Cardiac muscle cell (in vitro differentiated cells and primary cell): ENCODE data around the gene TMBIM6. TPM values are rescaled to one million over a fixed set of nuclear protein-coding genes. Genes with fewer than 3 reads are reported as not detected.

Source experiments
- DNase-seq, 2 donors: peaks; one replicate each; pipeline versions ENCODE4 v3.0.0 to v3.0.0-alpha.2; 2010 to 2017; ENCODE audit warnings: low read depth in 1 of 2, low spot score in 1 of 2
- H3K27ac ChIP-seq: fragments of 200-600 bp; sonication (generic); 2 replicates; pipeline ENCODE4 v1.5.1; 2016
- H3K27me3 ChIP-seq: fragments of 200-600 bp; sonication (generic); 2 replicates; pipeline ENCODE4 v1.6.0; 2016; ENCODE audit warnings: control low read depth
- H3K36me3 ChIP-seq: fragments of 200-600 bp; sonication (generic); 2 replicates; pipeline ENCODE4 v1.5.1; 2016; ENCODE audit warnings: control low read depth
- H3K4me1 ChIP-seq: fragments of 200-600 bp; sonication (generic); 2 replicates; pipeline ENCODE4 v1.8.1; 2017; ENCODE audit warnings: low read depth, mild to moderate bottlenecking, mixed run types
- H3K4me3 ChIP-seq: fragments of 200-600 bp; sonication (generic); 2 replicates; pipeline ENCODE4 v1.5.1; 2016; ENCODE audit warnings: mild to moderate bottlenecking
- H3K9me3 ChIP-seq: fragments of 200-600 bp; sonication (generic); 2 replicates; pipeline ENCODE4 v1.5.1; 2017; ENCODE audit warnings: low read depth, mild to moderate bottlenecking, control low read depth
- CTCF ChIP-seq: IDR thresholded peaks from 2 replicates; pipeline ENCODE4 v1.5.1; 2012; ENCODE audit warnings: low read depth, mild to moderate bottlenecking, low read length
- polyA plus RNA-seq: library from polyadenylated mRNA; unstranded; fragments of >200 nt; fragmentation: Nextera tagmentation; extraction: Ambion mirVana; gene quantifications from 2 replicates; pipeline ENCODE4 v1.2.1, GENCODE V29; 2016
- total RNA-seq: library from RNA; depleted of rRNA; stranded (reverse); fragments of >200 nt; gene quantifications from 2 replicates; pipeline ENCODE4 v1.2.3, GENCODE V29; 2016

The TMBIM6 gene
- total and polyA plus RNA-seq, 2 experiments from 2014 or later, result 232 to 388 TPM

GRCh38 chr12:49792976-49793580 is 51.7 kb downstream of the TMBIM6 start:
- H3K4me1 ChIP-seq, result no peaks in the 10 kb centered on the region
- no peak for TF ChIP-seq CTCF
- no peaks in the 10 kb centered on the region for H3K27me3 ChIP-seq
- peaks cover 10% of the 10 kb centered on the region for H3K36me3 ChIP-seq
- no peak overlapping the region for H3K27ac ChIP-seq
- no peak overlapping the region for H3K4me3 ChIP-seq
- H3K9me3 ChIP-seq, result no peaks in the 10 kb centered on the region
- DNase-seq, result no peak

- Histone ChIP-seq H3K36me3 (peaks cover 11% of the 10 kb centered on the region), H3K9me3 (no peaks in the 10 kb centered on the region), H3K4me3 (no peak overlapping the region), H3K27me3 (no peaks in the 10 kb centered on the region), H3K4me1 (no peaks in the 10 kb centered on the region), H3K27ac (no peak overlapping the region)
- DNase-seq, result no peak
- TF ChIP-seq CTCF, result no peak
Observed at GRCh38 chr12:49793620-49794019, 52.3 kb downstream of the TMBIM6 start.

DNA sequence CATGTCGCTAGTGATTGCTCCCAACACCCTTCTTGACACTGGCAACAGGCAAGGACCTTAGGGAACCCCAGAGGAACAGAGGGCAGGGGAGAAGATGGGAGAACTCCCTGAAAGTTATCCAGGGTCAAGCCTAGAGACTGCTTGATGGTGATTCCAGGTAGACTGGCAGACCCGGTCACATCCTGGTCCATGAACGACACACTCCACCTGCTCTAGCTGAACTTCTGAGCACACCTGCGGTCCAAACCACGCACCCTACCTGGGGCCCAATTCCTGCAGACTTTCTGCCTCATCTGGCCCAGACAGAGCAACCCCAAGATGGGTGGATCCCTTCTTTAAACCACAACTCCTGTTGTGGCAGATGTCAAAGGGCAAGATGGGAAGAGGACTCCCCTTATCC is 52.7 kb downstream of the TMBIM6 start:
- no peak for DNase-seq
- H3K27me3 ChIP-seq, result no peaks in the 10 kb centered on the region
- no peaks in the 10 kb centered on the region for H3K4me1 ChIP-seq
- no peak for TF ChIP-seq CTCF
- peaks cover 11% of the 10 kb centered on the region for H3K36me3 ChIP-seq
- H3K27ac ChIP-seq, result no peak overlapping the region
- no peaks in the 10 kb centered on the region for H3K9me3 ChIP-seq
- no peak overlapping the region for H3K4me3 ChIP-seq

- DNase-seq, result no peak
- no peak overlapping the region for H3K4me3 ChIP-seq
- H3K36me3 ChIP-seq, result peaks cover 11% of the 10 kb centered on the region
Observed at GRCh38 chr12:49794811-49795653, 53.7 kb downstream of the TMBIM6 start.

GRCh38 chr12:49795654-49796105 is 54.3 kb downstream of the TMBIM6 start:
- H3K36me3 ChIP-seq, result peaks cover 18% of the 10 kb centered on the region

More at GRCh38 chr12:49794811-49795653, 53.7 kb downstream of the TMBIM6 start:
- Histone ChIP-seq H3K27me3 (no peaks in the 10 kb centered on the region), H3K9me3 (no peaks in the 10 kb centered on the region), H3K27ac (no peak overlapping the region), H3K4me1 (no peaks in the 10 kb centered on the region)
- TF ChIP-seq CTCF, result no peak

More at GRCh38 chr12:49795654-49796105, 54.3 kb downstream of the TMBIM6 start:
- no peaks in the 10 kb centered on the region for H3K27me3 ChIP-seq
- no peak overlapping the region for H3K27ac ChIP-seq
- peaks cover 3% of the 10 kb centered on the region for H3K4me1 ChIP-seq
- H3K4me3 ChIP-seq, result no peak overlapping the region
- DNase-seq, result no peak
- TF ChIP-seq CTCF, result no peak
- no peaks in the 10 kb centered on the region for H3K9me3 ChIP-seq
